NCI-H2029 (cell line): ENCODE measurements around the gene NRG2.

Experiments used
- DNase-seq: peaks from one replicate; lab custom pipeline; 2025; lab: John Stamatoyannopoulos, UW

Gene NRG2

DNA sequence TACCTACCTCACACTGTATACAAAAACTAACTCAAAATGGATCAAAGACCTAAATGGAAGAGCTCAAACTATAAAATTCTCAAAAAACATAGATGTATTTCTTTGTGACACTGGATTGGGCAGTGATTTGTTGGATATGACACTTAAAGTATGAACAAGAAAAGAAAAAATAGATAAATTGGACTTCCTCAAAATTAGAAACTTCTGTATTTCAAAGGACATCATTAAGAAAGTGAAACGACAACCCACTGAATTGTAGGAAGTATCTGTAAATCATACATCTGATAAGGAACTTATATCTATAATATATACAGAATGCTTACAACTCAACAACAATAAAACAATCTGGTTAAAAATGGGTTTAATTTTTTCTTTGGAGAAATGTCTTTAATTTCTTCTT lies 96.7 kb downstream of the NRG2 start:
- DNase-seq: no peak

DNA sequence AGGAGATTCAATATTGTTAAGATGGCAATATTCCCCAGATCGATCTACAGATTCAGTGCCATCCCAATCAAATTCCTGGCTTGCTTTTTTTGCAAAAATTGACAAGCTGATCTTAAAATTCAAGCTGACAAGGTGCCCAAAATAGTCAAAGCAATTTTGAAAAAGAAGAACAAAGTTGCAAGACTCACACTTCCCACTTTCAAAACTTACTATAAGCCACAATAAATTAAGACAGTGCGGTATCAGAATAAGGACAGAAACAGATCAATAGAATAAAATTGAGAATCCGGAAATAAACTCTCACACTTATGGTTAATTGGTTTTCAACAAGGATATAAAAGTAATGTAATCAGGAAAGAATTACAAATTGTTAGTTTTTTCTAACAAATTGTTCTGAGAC lies 97.1 kb downstream of the NRG2 start:
- DNase-seq: no peak

DNA sequence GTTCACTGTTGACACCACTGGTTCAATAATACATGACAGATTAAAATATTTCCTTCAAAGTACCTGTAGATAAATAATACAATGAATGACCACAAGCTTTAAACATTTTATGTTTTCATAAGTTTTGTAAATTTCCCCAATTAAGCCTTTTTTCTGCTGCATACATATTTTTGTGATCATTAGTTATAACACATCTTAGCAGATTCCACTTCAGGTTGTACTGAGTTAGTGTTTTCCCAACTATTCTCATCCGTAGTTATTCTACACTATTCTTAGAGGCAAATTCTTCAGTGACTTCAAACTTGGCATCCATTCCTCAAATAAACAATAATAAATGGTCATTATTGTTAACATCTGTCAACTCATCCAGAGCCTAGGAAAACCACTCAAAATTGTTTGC lies 100.9 kb downstream of the NRG2 start:
- no peak for DNase-seq

DNA sequence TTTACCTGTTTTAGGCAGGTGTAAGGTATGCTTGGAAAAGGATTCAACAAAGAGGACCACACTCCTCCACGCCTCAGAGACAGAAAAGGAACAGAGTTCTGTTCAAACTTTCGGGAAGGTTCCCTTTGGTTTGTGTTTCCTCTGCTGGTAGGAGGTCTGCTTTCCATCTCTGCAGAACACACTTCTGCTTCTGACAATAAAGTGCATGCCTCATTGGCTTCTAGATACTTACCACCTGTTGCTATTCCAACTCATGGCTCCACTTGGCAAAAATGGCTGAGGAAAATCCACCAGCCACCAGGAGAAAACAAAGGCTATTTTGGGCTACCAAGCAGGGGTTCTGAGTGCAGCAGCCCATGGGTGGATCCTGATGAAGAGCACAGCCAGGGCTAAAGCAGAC lies 112.7 kb downstream of the NRG2 start:
- DNase-seq: no peak

- no peak for DNase-seq
Observed at GRCh38 chr5:139926797-139927503, 116.1 kb downstream of the NRG2 start.

GRCh38 chr5:139925650-139926640 lies 117.2 kb downstream of the NRG2 start:
- DNase-seq: no peak

- DNase-seq: no peak
Observed at GRCh38 chr5:139925216-139925562, 117.9 kb downstream of the NRG2 start.

GRCh38 chr5:139924294-139925215 lies 118.5 kb downstream of the NRG2 start:
- no peak for DNase-seq

DNA sequence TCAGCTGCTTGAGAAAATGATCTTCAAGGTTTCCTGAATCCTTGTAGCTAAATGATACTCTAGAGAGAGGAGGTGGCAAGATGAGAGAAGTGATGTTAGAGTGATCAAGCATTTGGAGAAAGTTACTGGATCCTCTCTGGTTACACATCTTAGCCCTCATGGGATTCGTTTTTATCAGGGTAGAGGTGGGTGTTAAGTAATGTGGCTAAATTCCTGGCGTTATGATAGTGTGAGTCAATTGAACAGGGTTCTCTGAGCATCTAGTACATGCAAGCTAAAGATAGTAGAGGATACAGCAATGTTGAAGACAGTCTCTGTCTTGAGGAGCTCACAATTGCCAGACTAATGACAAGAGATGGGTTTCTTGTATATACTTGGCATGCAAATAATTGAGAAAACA lies 123.8 kb downstream of the NRG2 start:
- no peak for DNase-seq

GRCh38 chr5:139915834-139916233 lies 127.3 kb downstream of the NRG2 start:
- no peak for DNase-seq

- DNase-seq: no peak
Observed at GRCh38 chr5:139915266-139915665, 127.8 kb downstream of the NRG2 start.

DNA sequence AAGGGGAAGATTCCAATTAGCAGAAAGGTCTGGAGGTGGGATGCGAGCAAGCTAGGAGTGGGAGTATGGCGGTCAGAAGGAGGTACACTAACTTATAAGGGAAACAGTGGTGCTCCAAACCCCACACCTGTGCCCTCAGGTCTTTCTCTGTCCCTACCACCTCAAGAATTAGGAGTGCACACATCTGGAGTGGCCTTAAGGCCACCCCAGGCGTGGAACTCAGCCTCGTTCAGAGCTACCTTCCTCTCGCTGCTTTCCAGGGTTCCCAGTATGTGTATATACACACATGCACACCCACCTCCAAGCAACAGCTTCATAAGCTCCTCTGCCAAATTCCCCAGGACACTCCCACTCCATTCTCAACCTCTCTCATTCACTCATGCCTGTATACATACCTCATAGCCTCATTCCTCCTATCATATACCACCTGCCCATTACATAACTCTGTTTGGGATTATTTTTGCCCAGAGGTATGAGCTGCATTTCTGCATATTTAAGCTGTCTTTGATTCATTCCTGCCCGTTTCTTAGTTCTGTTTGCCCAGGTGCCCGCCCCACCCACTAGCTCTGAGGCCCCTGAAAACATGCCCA lies 128.8 kb downstream of the NRG2 start:
- no peak for DNase-seq

DNA sequence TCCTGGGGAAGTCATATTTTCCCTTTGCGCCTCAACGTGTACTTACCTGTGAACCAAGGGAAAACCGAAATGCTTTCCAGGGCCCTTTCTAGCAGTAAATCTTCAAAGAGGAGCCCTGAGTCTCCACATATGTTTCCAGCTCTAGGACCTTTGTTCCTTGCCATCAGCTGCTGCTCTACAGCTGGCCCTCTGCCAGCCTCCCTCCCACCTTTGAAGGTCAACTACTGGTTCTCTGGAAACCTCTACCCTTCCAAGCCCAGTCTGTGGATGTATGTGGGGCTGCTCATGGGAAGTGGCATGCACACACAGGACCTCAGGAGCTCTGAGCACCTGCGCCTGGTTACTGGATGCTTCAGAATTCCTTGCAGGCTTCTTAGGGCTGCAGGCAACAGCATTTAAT lies 130.3 kb downstream of the NRG2 start:
- no peak for DNase-seq

- no peak for DNase-seq
Observed at GRCh38 chr5:139912158-139912557, 130.9 kb downstream of the NRG2 start.

- no peak for DNase-seq
Observed at GRCh38 chr5:139911425-139912120, 131.5 kb downstream of the NRG2 start.

DNA sequence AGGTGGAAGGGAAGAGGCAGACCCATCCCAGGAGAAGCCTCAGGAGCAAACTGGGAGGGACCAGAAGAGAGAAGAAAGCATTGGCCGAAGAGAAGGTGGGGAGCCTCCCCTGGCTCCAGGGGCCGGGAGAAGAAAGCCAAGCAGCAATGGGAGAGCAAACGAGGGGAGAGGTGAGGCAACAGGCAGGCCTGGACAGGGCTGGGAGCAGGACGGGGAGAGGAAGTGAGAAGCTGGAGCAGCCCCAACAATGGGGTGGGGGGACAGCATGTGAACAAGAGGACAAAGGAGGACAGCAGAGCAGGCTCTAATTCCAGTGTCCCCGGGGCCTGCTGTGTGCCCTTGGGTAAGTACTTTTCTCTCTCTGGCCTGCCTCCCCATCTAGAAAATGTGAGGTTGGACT lies 132.2 kb downstream of the NRG2 start:
- no peak for DNase-seq

GRCh38 chr5:139910036-139910435 lies 133.1 kb downstream of the NRG2 start:
- DNase-seq: no peak

- no peak for DNase-seq
Observed at GRCh38 chr5:139908749-139909148, 134.3 kb downstream of the NRG2 start.

DNA sequence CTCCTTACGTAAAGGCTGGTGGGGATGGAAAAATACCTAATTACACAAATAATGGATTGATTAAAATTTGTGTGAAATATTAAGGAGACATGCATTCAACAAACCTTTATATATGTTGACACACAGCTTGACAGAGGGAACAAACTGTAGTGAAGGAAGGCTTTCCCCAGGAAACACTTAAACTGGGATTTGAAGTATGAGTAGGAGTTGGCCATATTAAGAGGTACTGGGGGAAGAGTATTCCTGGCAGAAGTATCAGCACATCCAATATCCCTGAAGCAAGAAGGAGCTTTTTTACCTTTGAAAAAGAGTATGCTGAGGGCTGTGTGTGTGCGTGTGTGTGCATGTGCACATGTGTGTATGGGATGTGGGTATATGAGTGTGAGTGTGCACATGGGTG lies 136.4 kb downstream of the NRG2 start:
- DNase-seq: no peak

GRCh38 chr5:139904816-139905661 lies 138.1 kb downstream of the NRG2 start:
- DNase-seq: no peak

DNA sequence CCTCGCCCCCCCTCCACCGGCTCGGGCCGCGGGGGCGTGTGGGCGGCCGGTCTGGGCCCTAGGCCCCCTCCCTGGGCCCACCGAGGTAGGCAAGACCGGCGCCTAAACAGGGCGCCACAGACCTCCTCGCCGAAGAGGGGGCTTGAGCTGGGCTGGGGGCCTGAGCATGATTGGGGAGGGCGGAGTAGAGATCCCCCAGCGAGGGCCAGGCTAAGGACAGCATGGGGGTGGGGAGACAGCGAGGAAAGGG lies 138.6 kb downstream of the NRG2 start:
- DNase-seq: no peak
